T-helper 17 cell (primary cell): ENCODE results near the gene ARFGEF2. TPM values are rescaled to one million over a fixed set of nuclear protein-coding genes. Genes with fewer than 3 reads are reported as not detected.
"Not testable (repeated sequence)": the region's sequence is repeated elsewhere in the genome, so short reads cannot be mapped to it uniquely, and the experiment has no call there.

Experiments used
- ATAC-seq: fragments of 150-1000 bp; cut with Tn5 transposase; 2 replicates; pipeline ENCODE4 v1.10.0; 2021; ENCODE audit warnings: mild to moderate bottlenecking, moderate library complexity
- DNase-seq, 3 donors: peaks; one replicate each; pipeline versions ENCODE4 v3.0.0 to v3.0.0-alpha.2; 2020 to 2021
- H3K9me3 ChIP-seq: one replicate; pipeline ENCODE4 v1.7.0; 2013; ENCODE audit warnings: low read length, mild to moderate bottlenecking; ENCODE audit not compliant: control insufficient read depth, poor library complexity, severe bottlenecking
- H3K27ac Mint-ChIP-seq: one replicate; pipeline ENCODE4 v1.8.0; 2022; ENCODE audit warnings: mild to moderate bottlenecking, moderate library complexity, mixed read lengths
- H3K27me3 Mint-ChIP-seq: one replicate; pipeline ENCODE4 v1.8.0; 2022; ENCODE audit warnings: mixed read lengths
- H3K36me3 Mint-ChIP-seq: one replicate; pipeline ENCODE4 v1.8.0; 2022; ENCODE audit warnings: low read depth, mixed read lengths
- H3K4me1 Mint-ChIP-seq: one replicate; pipeline ENCODE4 v1.8.0; 2022; ENCODE audit warnings: mild to moderate bottlenecking, mixed read lengths
- H3K4me3 Mint-ChIP-seq: one replicate; pipeline ENCODE4 v1.8.0; 2022; ENCODE audit warnings: mild to moderate bottlenecking, moderate library complexity, mixed read lengths
- total RNA-seq, 4 donors: library from RNA in 2 of 4; stranded (reverse) in 2 of 4; gene quantifications; one replicate each; pipeline ENCODE4 v1.2.3 and lab custom pipeline; 2022 to 2026

The ARFGEF2 gene
- total RNA-seq, 2 donors from 2014 or later = 24.1 to 24.7 TPM

DNA sequence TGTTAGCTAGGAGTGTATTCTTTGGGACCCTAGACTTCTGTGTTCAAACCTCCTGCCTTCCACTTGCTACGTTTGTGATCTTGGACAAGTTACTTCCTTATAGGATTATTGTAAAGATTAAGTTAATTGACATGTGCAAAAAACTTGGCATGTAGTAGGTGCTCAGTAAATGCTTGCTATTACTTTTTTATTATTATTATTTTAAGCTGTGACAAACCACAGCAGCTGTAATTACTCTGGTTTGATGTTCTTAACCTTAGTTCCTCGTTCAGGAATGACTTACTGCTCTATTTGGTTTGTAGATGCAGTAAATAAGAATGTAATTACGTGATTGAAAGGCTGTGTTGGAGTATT, 3.2 kb downstream of the ARFGEF2 start:
- Mint-ChIP-seq H3K27me3 (no peaks in the 10 kb centered on the region), H3K4me3 (no peak overlapping the region), H3K4me1 (peaks cover 38% of the 10 kb centered on the region), H3K27ac (peak overlapping the region; percentile 37), H3K36me3 (peaks cover 3% of the 10 kb centered on the region)
- ATAC-seq (no peak), DNase-seq (no peak)
- no peaks in the 10 kb centered on the region for H3K9me3 ChIP-seq

DNA sequence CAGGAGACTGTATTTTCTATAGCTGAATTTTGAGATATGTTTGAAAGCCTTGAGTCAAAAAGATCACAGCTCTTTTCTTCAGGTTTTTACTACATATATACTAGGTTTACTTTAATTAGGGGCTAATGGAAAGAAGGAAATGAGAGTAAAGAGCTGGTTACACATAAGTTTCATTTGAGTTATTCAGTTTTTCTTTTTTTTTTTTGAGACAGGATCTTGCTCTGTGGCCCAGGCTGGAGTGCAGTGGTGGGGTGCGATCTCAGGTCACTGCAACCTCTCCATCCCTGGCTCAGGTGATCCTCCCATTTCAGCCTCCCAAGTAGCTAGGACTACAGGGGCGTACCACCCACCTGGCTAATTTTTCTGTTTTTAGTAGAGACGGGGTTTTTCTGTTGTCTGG, 4.8 kb downstream of the ARFGEF2 start:
- DNase-seq = no peak
- H3K9me3 ChIP-seq = no peaks in the 10 kb centered on the region
- H3K27me3 Mint-ChIP-seq = no peaks in the 10 kb centered on the region
- H3K4me3 Mint-ChIP-seq = no peak overlapping the region
- no peak for ATAC-seq
- no peak overlapping the region for H3K27ac Mint-ChIP-seq
- H3K36me3 Mint-ChIP-seq = peaks cover under 1% of the 10 kb centered on the region
- H3K4me1 Mint-ChIP-seq = peaks cover 27% of the 10 kb centered on the region

DNA sequence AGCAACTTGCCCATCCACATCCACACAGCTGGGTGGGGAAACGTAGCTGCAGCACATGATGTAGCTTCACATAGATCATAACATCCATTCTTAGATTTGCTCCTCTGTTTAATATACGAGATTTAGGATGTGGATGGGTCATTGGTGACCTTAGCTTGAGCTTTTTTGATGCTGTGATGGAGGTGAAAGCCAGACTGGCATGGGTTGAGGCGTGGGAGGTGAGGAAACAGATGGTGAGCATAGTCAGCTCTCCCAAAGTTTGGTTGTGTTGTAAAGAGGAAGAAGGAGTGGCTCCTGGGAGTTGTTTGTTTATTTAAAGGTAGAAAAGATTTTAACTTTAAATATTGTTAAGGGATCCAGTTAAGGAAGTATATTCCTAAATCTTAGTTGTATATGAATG, 5.3 kb downstream of the ARFGEF2 start:
- DNase-seq (no peak), ATAC-seq (no peak)
- H3K9me3 ChIP-seq = no peaks in the 10 kb centered on the region
- Mint-ChIP-seq H3K4me3 (no peak overlapping the region), H3K27me3 (no peaks in the 10 kb centered on the region), H3K36me3 (no peaks in the 10 kb centered on the region), H3K27ac (no peak overlapping the region), H3K4me1 (peaks cover 26% of the 10 kb centered on the region)

DNA sequence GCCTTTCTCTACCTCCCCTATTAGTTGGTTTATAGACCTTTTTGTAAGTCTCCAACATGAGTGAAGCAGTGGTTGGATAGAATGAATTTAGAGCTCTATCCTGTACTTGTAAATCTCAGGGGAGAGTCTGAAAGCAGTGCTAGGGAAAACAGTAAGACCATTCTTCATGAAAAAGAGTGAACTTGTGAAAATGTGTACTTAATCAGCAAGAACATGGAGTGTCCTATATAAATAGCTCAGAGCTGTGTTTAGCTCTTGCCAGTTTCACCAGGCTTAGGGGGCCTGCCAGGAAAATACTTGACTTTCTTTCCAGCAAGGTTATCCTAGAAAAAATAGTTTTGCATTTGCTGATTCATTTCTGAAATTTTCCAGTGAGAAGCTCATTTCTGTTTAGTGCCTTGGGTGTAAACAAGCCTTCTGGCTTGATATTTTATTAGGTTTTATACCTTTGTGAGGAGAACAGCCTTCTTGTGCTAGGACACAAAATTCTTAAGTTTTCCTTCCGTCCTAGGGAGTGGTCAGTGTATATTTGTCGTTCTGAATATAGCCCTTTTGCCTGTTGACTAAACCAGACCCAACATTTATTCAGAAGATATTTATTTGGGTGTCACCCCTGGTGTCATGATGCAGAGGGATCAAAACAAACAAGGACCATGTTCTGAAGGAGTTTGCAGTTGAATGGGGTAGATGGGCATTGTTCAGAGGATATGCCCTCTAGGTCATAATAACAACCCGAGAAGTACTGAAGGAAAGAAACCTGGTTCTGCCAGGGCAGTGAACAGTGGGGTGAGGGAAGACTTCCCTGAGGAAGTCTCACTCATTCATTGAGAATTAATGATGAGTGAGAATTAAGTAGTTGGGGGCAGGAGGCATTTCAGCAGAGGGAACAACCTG, 7.6 kb downstream of the ARFGEF2 start:
- no peak overlapping the region for H3K4me3 Mint-ChIP-seq
- ATAC-seq (no peak), DNase-seq (no peak)
- no peak overlapping the region for H3K27ac Mint-ChIP-seq
- peaks cover 18% of the 10 kb centered on the region for H3K4me1 Mint-ChIP-seq
- no peaks in the 10 kb centered on the region for H3K36me3 Mint-ChIP-seq
- H3K27me3 Mint-ChIP-seq = no peaks in the 10 kb centered on the region
- H3K9me3 ChIP-seq = no peaks in the 10 kb centered on the region

DNA sequence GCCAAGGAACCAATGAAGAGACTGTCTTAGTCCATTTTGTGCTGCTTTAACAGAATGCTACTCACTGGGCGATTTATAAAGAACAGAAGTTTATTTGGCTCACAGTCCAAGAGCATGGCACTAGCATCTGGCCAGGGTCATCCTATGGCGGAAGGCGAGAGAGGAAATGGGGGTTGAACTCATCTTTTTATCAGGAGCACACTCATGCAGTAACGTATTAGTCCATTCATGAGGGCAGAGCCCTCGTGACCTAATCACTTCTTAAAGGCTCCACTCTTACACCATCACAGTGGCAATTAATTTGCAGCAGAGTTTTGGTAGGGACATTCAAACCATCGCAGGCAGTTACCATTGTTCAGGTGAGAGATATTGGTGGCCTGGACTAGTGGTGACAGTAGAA, 8.5 kb downstream of the ARFGEF2 start:
- no peak overlapping the region for H3K4me3 Mint-ChIP-seq
- H3K36me3 Mint-ChIP-seq = no peaks in the 10 kb centered on the region
- ATAC-seq = no peak
- H3K9me3 ChIP-seq = no peaks in the 10 kb centered on the region
- peaks cover 22% of the 10 kb centered on the region for H3K4me1 Mint-ChIP-seq
- H3K27ac Mint-ChIP-seq = no peak overlapping the region
- H3K27me3 Mint-ChIP-seq = no peaks in the 10 kb centered on the region
- DNase-seq = no peak

GRCh38 chr20:48930878-48931277, 9.4 kb downstream of the ARFGEF2 start:
- Mint-ChIP-seq H3K36me3 (no peaks in the 10 kb centered on the region), H3K4me1 (peaks cover 22% of the 10 kb centered on the region), H3K27ac (no peak overlapping the region), H3K27me3 (no peaks in the 10 kb centered on the region), H3K4me3 (no peak overlapping the region)
- DNase-seq (no peak), ATAC-seq (no peak)
- H3K9me3 ChIP-seq = no peaks in the 10 kb centered on the region

GRCh38 chr20:48931527-48932374, 10.2 kb downstream of the ARFGEF2 start:
- DNase-seq = no peak
- H3K4me3 Mint-ChIP-seq = no peak overlapping the region
- no peak overlapping the region for H3K27ac Mint-ChIP-seq

DNA sequence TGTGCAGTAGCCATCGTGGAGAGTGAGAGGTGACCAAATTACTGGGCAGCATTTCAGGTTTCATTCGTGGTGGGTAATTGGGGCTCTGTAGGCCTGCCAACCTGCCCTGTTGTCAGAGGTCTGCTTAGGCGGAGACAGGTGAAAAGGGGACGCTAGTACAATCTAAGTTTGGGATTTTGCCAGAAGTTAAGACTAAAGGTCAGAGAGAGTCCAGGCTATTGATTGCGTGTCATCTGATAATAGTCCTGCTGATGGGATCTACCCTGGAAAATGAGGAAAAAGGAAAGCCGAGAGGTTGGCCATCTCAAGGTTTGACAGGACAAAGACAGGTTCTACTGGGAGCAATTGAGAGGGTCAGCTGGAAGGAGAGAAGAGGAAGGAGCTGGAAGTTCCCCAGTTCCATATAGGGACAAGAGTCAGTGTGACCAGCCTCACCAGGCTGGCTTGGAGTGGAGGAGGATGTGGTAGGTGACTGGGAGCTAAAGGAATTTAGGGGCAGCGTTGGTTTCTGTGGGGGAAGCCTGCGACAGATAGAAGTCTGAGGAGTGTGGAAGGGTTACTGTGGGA, 10.9 kb downstream of the ARFGEF2 start:
- no peaks in the 10 kb centered on the region for H3K36me3 Mint-ChIP-seq
- no peak overlapping the region for H3K4me3 Mint-ChIP-seq
- no peak overlapping the region for H3K27ac Mint-ChIP-seq
- H3K4me1 Mint-ChIP-seq = peaks cover 23% of the 10 kb centered on the region
- ATAC-seq = no peak
- DNase-seq = no peak
- H3K9me3 ChIP-seq = no peaks in the 10 kb centered on the region
- H3K27me3 Mint-ChIP-seq = no peaks in the 10 kb centered on the region

More at GRCh38 chr20:48931527-48932374, 10.2 kb downstream of the ARFGEF2 start:
- H3K9me3 ChIP-seq = no peaks in the 10 kb centered on the region
- H3K4me1 Mint-ChIP-seq = peaks cover 19% of the 10 kb centered on the region
- ATAC-seq = no peak
- no peaks in the 10 kb centered on the region for H3K27me3 Mint-ChIP-seq
- H3K36me3 Mint-ChIP-seq = no peaks in the 10 kb centered on the region

GRCh38 chr20:48933017-48933766, 11.7 kb downstream of the ARFGEF2 start:
- Mint-ChIP-seq H3K27me3 (no peaks in the 10 kb centered on the region), H3K4me3 (no peak overlapping the region), H3K36me3 (no peaks in the 10 kb centered on the region), H3K27ac (no peak overlapping the region), H3K4me1 (peaks cover 20% of the 10 kb centered on the region)
- no peaks in the 10 kb centered on the region for H3K9me3 ChIP-seq
- ATAC-seq (no peak), DNase-seq (no peak)

DNA sequence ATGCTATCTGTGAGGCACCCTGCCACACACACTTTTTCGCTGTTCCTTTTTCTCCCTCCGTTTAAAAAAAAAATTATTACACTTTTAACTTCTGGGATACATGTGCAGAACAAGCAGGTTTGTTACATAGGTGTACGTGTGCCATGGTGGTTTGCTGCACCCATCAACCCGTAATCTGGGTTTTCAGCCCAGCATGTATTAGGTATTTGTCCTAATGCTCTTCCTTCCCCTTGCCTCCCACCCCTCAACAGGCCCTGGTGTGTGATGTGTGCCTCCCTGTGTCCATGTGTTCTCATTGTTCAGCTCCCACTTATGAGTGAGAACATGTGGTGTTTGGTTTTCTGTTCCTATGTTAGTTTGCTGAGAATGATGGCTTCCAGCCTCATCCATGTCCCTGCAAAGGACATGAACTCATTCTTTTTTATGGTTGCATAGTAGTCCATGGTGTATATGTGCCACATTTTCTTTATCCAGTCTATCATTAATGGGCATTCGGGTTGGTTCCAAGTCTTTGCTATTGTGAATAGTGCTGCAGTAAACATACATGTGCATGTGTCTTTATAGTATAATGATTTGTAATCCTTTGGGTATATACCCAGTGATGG, 12.9 kb downstream of the ARFGEF2 start:
- DNase-seq = not testable (repeated sequence)

DNA sequence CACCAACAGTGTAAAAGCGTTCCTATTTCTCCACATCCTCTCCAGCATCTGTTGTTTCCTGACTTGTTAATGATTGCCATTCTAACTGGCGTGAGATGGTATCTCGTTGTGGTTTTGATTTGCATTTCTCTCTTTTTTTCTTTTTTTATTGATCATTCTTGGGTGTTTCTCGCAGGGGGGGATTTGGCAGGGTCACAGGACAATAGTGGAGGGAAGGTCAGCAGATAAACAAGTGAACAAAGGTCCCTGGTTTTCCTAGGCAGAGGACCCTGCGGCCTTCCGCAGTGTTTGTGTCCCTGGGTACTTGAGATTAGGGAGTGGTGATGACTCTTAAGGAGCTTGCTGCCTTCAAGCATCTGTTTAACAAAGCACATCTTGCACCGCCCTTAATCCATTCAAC, 13.5 kb downstream of the ARFGEF2 start:
- peak overlapping the region; percentile 54 for H3K27ac Mint-ChIP-seq
- H3K4me1 Mint-ChIP-seq = peaks cover 24% of the 10 kb centered on the region
- not testable (repeated sequence) for H3K27me3 Mint-ChIP-seq, ATAC-seq, H3K9me3 ChIP-seq, H3K36me3 Mint-ChIP-seq, DNase-seq
- H3K4me3 Mint-ChIP-seq = peak overlapping the region; percentile 49

More for the DNA sequence above, 12.9 kb downstream of the ARFGEF2 start:
- ATAC-seq, H3K4me3 Mint-ChIP-seq, H3K9me3 ChIP-seq, H3K36me3 Mint-ChIP-seq, H3K27me3 Mint-ChIP-seq: not testable (repeated sequence)
- H3K4me1 Mint-ChIP-seq = peaks cover 20% of the 10 kb centered on the region
- H3K27ac Mint-ChIP-seq = peak overlapping the region; percentile 54

GRCh38 chr20:48936178-48936577, 14.7 kb downstream of the ARFGEF2 start:
- not testable (repeated sequence) for H3K27ac Mint-ChIP-seq, H3K36me3 Mint-ChIP-seq, ATAC-seq, H3K9me3 ChIP-seq, H3K27me3 Mint-ChIP-seq, H3K4me3 Mint-ChIP-seq, DNase-seq
- H3K4me1 Mint-ChIP-seq = peaks cover 27% of the 10 kb centered on the region
